AG04450 (cell line): Measurements from ENCODE around the gene EHHADH. TPM values are rescaled to one million over a fixed set of nuclear protein-coding genes. Genes with fewer than 3 reads are reported as not detected.

Source experiments
- CTCF ChIA-PET: fragments of 300-600, 350-600 bp; formaldehyde crosslinking; extraction: SDS; loops from one replicate; lab custom pipeline; 2022; ENCODE audit warnings: antibody characterized with exemption, inconsistent platforms; lab: Charles Lee
- POLR2A ChIA-PET: fragments of 350-600 bp; formaldehyde crosslinking; extraction: SDS; loops from one replicate; lab custom pipeline; 2021; ENCODE audit warnings: antibody characterized with exemption, inconsistent platforms; lab: Yijun Ruan, JAX
- DNase-seq: peaks from one replicate; pipeline ENCODE4 v3.0.0-alpha.2; 2011; ENCODE audit warnings: low read depth, low spot score
- H3K27ac ChIP-seq: one replicate; pipeline ENCODE4 v1.5.1; 2012; ENCODE audit warnings: low read depth, low read length, control low read depth
- H3K27me3 ChIP-seq: one replicate; pipeline ENCODE4 v1.6.0; 2012; ENCODE audit warnings: low read length; ENCODE audit not compliant: control insufficient read depth, insufficient read depth
- H3K4me3 ChIP-seq: 2 replicates; pipeline ENCODE4 v1.5.1; 2011; ENCODE audit warnings: mild to moderate bottlenecking, low read depth, low read length, control low read depth
- H3K9me3 ChIP-seq: 2 replicates; pipeline ENCODE4 v1.5.1; 2012; ENCODE audit warnings: low read length; ENCODE audit not compliant: control insufficient read depth, insufficient read depth
- CTCF ChIP-seq: IDR thresholded peaks from 2 replicates; pipeline ENCODE4 v1.5.1; 2011; ENCODE audit warnings: low read depth, low read length, control low read depth, inconsistent platforms
- polyA plus RNA-seq: library from polyadenylated mRNA; depleted of rRNA; stranded (reverse); fragments of >200 nt; gene quantifications from 2 replicates; pipeline ENCODE4 v1.2.3, GENCODE V29; 2011

The EHHADH gene
- polyA plus RNA-seq, 1 experiment = 4.2 TPM

- no peak for DNase-seq
- no peak overlapping the region for H3K4me3 ChIP-seq
- ChIA-PET CTCF (interaction anchor here (1.1 to 2.1 kb wide), 3 partner anchors 9 to 19 kb away, joined by 6 to 8 read pairs (median 7); no protein-coding TSS in a partner anchor), POLR2A (no interaction called here)
- no peaks in the 10 kb centered on the region for H3K9me3 ChIP-seq
- H3K27ac ChIP-seq = no peak overlapping the region
- no peak for TF ChIP-seq CTCF
- no peaks in the 10 kb centered on the region for H3K27me3 ChIP-seq
Observed at GRCh38 chr3:185290266-185290665, 36.4 kb upstream of the EHHADH start.

GRCh38 chr3:185283374-185283935 is 29.6 kb upstream of the EHHADH start:
- ChIA-PET CTCF (interaction anchor here (0.7 kb wide), 1 partner anchor 292 kb away, joined by 3 read pairs; no protein-coding TSS in a partner anchor), POLR2A (interaction anchor here (0.6 kb wide), 1 partner anchor 691 kb away, joined by 5 read pairs; no protein-coding TSS in a partner anchor)
- H3K4me3 ChIP-seq = peak overlapping the region; percentile 97
- no peaks in the 10 kb centered on the region for H3K27me3 ChIP-seq
- H3K27ac ChIP-seq = no peak overlapping the region
- no peak for DNase-seq
- H3K9me3 ChIP-seq = no peaks in the 10 kb centered on the region; the same call in 1 of the 2 replicates
- TF ChIP-seq CTCF = no peak

GRCh38 chr3:185282696-185283373 is 29.0 kb upstream of the EHHADH start:
- ChIA-PET POLR2A (no interaction called here), CTCF (no interaction called here)
- Histone ChIP-seq H3K27ac (no peak overlapping the region), H3K27me3 (no peaks in the 10 kb centered on the region), H3K4me3 (peak overlapping the region; percentile 97), H3K9me3 (no peaks in the 10 kb centered on the region; the same call in 1 of the 2 replicates)
- peak; percentile 68 for DNase-seq
- no peak for TF ChIP-seq CTCF

GRCh38 chr3:185280572-185281365 is 26.9 kb upstream of the EHHADH start:
- ChIA-PET CTCF (interaction anchor here (0.6 to 2.2 kb wide), 7 partner anchors 9 to 429 kb away, joined by 3 to 6 read pairs (median 3); no protein-coding TSS in a partner anchor), POLR2A (no interaction called here)
- Histone ChIP-seq H3K27me3 (no peaks in the 10 kb centered on the region), H3K9me3 (no peaks in the 10 kb centered on the region; the same call in 1 of the 2 replicates), H3K27ac (no peak overlapping the region), H3K4me3 (no peak overlapping the region)
- peak; percentile 24 for DNase-seq
- TF ChIP-seq CTCF = peak; percentile 71
